Epithelial cell of proximal tubule (primary cell): ENCODE results near the gene BPIFB3. TPM values are rescaled to one million over a fixed set of nuclear protein-coding genes. Genes with fewer than 3 reads are reported as not detected.

Experiments
- DNase-seq: peaks from one replicate; pipeline ENCODE4 v3.0.0-alpha.2; 2011; ENCODE audit warnings: low read depth
- H3K4me3 ChIP-seq: 2 replicates; pipeline ENCODE4 v1.5.1; 2011; ENCODE audit warnings: low read depth, mild to moderate bottlenecking, low read length
- CTCF ChIP-seq: conservative IDR thresholded peaks from 2 replicates; pipeline ENCODE4 v1.5.1; 2012; ENCODE audit warnings: low read depth, mild to moderate bottlenecking, low read length
- total RNA-seq: library from RNA; depleted of rRNA; stranded (reverse); fragments of >200 nt; gene quantifications from 2 replicates; pipeline ENCODE4 v1.2.3, GENCODE V29; 2015

Gene BPIFB3
- total RNA-seq, 1 donor from 2014 or later = not detected

- no peak overlapping the region for H3K4me3 ChIP-seq
- TF ChIP-seq CTCF = no peak
- no peak for DNase-seq
Observed at GRCh38 chr20:33032555-33032954, 21.1 kb upstream of the BPIFB3 start.

- TF ChIP-seq CTCF = no peak
- no peak for DNase-seq
- no peak overlapping the region for H3K4me3 ChIP-seq
Observed at GRCh38 chr20:33033381-33033780, 20.3 kb upstream of the BPIFB3 start.

- no peak for TF ChIP-seq CTCF
- DNase-seq = no peak
- H3K4me3 ChIP-seq = no peak overlapping the region
Observed at GRCh38 chr20:33034115-33034514, 19.6 kb upstream of the BPIFB3 start.

- TF ChIP-seq CTCF = no peak
- DNase-seq = no peak
- no peak overlapping the region for H3K4me3 ChIP-seq
Observed at GRCh38 chr20:33034901-33035492, 18.7 kb upstream of the BPIFB3 start.

- no peak for TF ChIP-seq CTCF
- no peak for DNase-seq
- no peak overlapping the region for H3K4me3 ChIP-seq
Observed at GRCh38 chr20:33037456-33037855, 16.2 kb upstream of the BPIFB3 start.

- no peak for DNase-seq
- no peak for TF ChIP-seq CTCF
- no peak overlapping the region for H3K4me3 ChIP-seq
Observed at GRCh38 chr20:33038243-33038642, 15.5 kb upstream of the BPIFB3 start.

- H3K4me3 ChIP-seq = no peak overlapping the region
- DNase-seq = no peak
- no peak for TF ChIP-seq CTCF
Observed at GRCh38 chr20:33042430-33042829, 11.3 kb upstream of the BPIFB3 start.
